ENCODE measurements around the gene APMAP. TPM values are rescaled to one million over a fixed set of nuclear protein-coding genes. Genes with fewer than 3 reads are reported as not detected.

Gene APMAP
- total RNA-seq, 1 experiment from 2014 or later: 67.8 TPM

DNA sequence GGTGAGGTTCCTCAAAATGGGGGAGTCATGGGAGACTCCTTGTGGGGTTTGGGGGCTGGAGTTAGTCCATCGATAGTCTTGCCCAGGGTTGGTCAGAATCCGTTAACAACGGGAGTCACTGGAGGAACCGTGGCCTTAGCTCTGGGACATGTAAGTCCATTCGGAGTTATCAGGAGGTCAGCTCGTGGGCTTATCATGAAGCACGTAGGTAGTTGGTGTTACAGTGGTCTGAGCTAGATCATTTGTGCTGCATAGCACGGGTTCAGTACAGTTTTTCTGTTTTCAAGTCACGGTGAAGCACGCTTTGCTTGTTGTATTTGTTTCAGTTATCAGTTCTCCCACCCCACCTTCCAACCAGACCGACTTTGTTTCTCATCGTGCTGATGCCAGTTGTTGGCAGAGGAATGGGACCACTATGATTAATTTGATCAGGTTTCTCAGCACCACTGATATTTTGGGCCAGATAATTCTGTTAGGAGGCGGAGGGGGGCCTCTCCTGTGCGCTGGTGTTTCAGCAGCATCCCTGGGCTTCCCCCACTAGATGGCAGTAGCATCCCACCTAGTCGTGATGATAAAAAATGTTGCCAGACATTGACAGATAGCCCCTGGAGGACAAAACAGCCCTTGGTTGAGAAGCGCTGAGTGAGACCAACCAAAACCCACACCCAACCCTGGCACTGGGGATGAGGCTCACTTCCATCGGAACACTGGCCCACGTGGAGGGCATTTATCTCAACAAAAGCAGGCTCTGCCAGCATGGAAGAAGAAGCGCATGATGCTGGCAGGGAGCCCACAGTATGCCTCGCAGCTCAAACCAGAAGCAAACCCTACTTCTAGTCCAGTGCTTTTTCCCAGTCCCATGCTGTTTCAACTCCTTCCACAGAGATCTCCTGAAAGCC lies 2.2 kb upstream of the APMAP start:
- H2BK12ac ChIP-seq (ENCODE audit: insufficient read length, low read depth, low read length): no peak overlapping the region
- Mint-ChIP-seq H3K9me3 (no peaks in the 10 kb centered on the region), H3K27ac (no peak overlapping the region), H3K4me3 (no peak overlapping the region; a peak in 1 of 5 replicates), H3K4me1 (peaks cover 29 to 36% of the 10 kb centered on the region in 2 experiments), H3K27me3 (ENCODE audit: low read depth) (peaks cover 41% of the 10 kb centered on the region), H3K36me3 (ENCODE audit: insufficient read depth in 1 of 3, low read depth in 3 of 3) (peaks cover 0 to 4% (median 0%) of the 10 kb centered on the region in 3 experiments; a peak in 1 of 7 replicates)
- H4K20me1 ChIP-seq (ENCODE audit: control insufficient read depth, insufficient read depth, insufficient read length): peaks cover 2% of the 10 kb centered on the region
- H3K27ac ChIP-seq (ENCODE audit: insufficient read length, low read depth, low read length): no peak overlapping the region
- H4K8ac ChIP-seq (replicated peaks; ENCODE audit: insufficient read length, low read depth, low read length): no peak overlapping the region
- no peak overlapping the region for H4K91ac ChIP-seq (ENCODE audit: insufficient read length, low read depth, low read length)
- WGBS (ENCODE audit: extremely low coverage, insufficient read length, low lambda C conversion rate): no CpG with 5 or more reads among the region's 20 CpGs
- no peak overlapping the region for H3K14ac ChIP-seq (ENCODE audit: insufficient read depth, low read length)
- no peak overlapping the region for H2AFZ ChIP-seq (ENCODE audit: low read length)
- H3K23me2 ChIP-seq (ENCODE audit: insufficient read length, low read depth, low read length, poor library complexity, severe bottlenecking): peaks cover 8% of the 10 kb centered on the region
- no peak overlapping the region for H3K18ac ChIP-seq (ENCODE audit: insufficient read length, low read depth, low read length)
- H4K5ac ChIP-seq (ENCODE audit: insufficient read length, low read depth, low read length): no peak overlapping the region
- H3K79me2 ChIP-seq (ENCODE audit: insufficient read depth, low read length): peaks cover 3% of the 10 kb centered on the region; the same call in 1 of the 2 replicates
- peak; percentile 76 for DNase-seq
- H3K56ac ChIP-seq (ENCODE audit: insufficient read length, low read depth, low read length): no peak overlapping the region
- no peaks in the 10 kb centered on the region for H3K27me3 ChIP-seq (ENCODE audit: insufficient read depth, low read length)
- no peak overlapping the region for H3K23ac ChIP-seq (ENCODE audit: insufficient read length, low read depth, low read length)
- no peak overlapping the region for H2BK15ac ChIP-seq (ENCODE audit: low read depth, low read length)
- TF ChIP-seq, protein P1, sequence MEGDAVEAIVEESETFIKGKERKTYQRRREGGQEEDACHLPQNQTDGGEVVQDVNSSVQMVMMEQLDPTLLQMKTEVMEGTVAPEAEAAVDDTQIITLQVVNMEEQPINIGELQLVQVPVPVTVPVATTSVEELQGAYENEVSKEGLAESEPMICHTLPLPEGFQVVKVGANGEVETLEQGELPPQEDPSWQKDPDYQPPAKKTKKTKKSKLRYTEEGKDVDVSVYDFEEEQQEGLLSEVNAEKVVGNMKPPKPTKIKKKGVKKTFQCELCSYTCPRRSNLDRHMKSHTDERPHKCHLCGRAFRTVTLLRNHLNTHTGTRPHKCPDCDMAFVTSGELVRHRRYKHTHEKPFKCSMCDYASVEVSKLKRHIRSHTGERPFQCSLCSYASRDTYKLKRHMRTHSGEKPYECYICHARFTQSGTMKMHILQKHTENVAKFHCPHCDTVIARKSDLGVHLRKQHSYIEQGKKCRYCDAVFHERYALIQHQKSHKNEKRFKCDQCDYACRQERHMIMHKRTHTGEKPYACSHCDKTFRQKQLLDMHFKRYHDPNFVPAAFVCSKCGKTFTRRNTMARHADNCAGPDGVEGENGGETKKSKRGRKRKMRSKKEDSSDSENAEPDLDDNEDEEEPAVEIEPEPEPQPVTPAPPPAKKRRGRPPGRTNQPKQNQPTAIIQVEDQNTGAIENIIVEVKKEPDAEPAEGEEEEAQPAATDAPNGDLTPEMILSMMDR (conservative IDR thresholded peaks at IDR 0.05): peak; percentile 89
- no peak overlapping the region for H3T11ph ChIP-seq (ENCODE audit: low read length)
- H3K9ac ChIP-seq (ENCODE audit: extremely low read depth, insufficient read length, low read length): no peak overlapping the region
- no peak overlapping the region for H2BK120ac ChIP-seq (ENCODE audit: low read depth, low read length, poor library complexity, severe bottlenecking)
- H3K4me1 ChIP-seq (ENCODE audit: insufficient read depth, low read length): peaks cover 4% of the 10 kb centered on the region; the same call in 1 of the 2 replicates
- H3K9me3 ChIP-seq (ENCODE audit: control insufficient read depth, low read depth, low read length): no peaks in the 10 kb centered on the region
- H3K4me2 ChIP-seq (ENCODE audit: insufficient read depth, insufficient read length, low read length): no peak overlapping the region
- H3K79me1 ChIP-seq (ENCODE audit: insufficient read depth, low read depth, low read length, poor library complexity, severe bottlenecking): no peaks in the 10 kb centered on the region
- H2BK20ac ChIP-seq (ENCODE audit: low read depth, low read length, poor library complexity, severe bottlenecking): no peak overlapping the region
- H3K4ac ChIP-seq (ENCODE audit: low read depth, low read length): no peak overlapping the region
- no peak overlapping the region for H2BK5ac ChIP-seq (ENCODE audit: insufficient read length, low read length)
- no peak overlapping the region for H2AK5ac ChIP-seq (ENCODE audit: insufficient read length, low read length)
